HG02852 (cell line): ENCODE results near the gene ATAD3A.
"Not testable (repeated sequence)": the region's sequence is repeated elsewhere in the genome, so short reads cannot be mapped to it uniquely, and the experiment has no call there.

ENCODE experiments used
- ATAC-seq: cut with Tn5 transposase; IDR thresholded peaks from one replicate; pipeline ENCODE4 v1.9.1; 2021; ENCODE audit warnings: mild to moderate bottlenecking, moderate library complexity; ENCODE audit not compliant: unreplicated experiment

ATAD3A gene

DNA sequence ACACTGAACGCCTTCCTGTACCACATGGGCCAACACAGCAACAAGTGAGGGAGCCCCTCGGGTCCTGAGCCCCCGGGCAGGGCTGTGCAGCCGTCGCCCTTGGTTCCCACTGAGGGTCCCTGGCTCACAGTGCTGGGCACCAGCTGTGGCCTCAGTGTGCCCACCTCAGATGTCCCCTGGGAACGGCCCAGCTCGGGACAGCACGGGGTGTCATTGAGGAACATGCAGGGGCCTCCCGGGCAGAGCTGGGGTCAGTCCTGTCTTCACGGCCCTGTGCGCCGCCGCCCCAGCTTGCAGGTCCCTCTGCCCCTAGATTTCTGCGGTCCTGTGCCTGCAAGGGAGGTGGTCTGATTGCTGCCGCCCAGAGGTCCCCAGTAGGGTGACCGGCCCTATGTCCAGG, 22.7 kb upstream of the ATAD3A start:
- no peak for ATAC-seq

- ATAC-seq, result no peak
Observed at GRCh38 chr1:1489861-1490260, 22.1 kb upstream of the ATAD3A start.

DNA sequence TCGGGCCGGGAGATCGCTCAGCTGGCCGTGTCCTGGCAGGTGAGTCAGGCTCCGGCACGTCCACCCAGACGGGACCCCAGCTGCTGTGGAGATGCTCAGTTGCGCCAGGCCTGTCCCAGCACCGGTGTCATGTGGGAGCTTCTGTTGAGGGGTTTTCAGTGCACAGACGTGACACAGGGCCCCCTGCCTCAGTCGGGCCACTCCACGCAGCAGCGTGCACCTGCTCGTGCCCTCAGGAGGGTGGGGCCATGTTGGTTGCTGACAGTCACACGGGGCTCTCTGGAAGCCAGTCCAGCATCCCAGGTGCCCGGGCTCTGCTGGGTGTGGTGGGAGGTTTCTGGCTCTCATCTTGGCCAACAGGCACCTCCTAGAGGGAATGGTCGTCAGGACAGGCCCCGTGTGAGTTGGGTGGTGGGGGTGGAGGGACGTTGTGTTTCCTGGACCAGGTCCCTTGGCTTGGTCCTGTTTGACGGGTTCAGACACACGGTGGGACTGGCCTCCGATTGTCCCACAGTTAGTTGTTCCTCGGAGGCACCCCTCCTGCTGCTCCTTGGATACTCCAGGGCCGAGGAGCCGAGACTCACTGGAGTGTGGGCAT, 21.2 kb upstream of the ATAD3A start:
- ATAC-seq, result no peak

DNA sequence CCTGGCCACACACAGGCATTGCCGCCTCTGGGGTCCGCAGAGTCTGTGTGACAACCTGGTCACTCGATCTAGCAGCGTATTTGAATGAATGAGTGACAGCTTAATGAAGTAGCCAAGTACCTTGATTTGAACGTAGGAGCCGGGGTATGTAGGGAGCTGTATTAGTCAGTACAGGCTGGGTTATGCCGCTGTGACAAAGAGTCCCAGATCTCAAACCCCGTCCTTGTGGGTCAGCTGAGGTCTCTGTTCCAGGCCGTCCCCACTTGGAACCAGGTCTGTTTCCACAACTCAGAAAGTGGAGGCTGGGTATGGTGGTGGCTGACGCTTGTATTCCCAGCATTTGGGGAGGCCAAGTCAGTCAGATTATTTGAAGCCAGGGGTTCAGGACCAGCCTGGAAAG, 20.4 kb upstream of the ATAD3A start:
- ATAC-seq, result no peak

DNA sequence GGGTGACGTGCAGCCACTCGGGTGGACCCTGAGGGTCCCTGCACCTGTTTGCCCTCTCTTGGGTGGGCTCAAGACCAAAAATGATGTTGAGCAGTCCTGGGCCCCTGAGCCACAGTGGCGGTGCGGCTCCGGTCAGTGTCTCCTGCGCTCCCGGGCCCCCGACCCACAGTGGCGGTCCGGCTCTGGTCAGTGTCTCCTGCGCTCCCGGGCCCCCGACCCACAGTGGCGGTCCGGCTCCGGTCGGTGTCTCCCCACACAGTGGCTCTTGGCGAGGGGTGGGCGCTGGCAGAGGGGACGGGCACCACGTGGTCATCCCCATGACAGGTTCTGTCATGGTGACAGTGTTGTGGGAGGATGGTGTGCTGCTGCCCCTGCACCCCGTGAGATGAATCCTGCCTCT, 17.7 kb upstream of the ATAD3A start:
- ATAC-seq, result not testable (repeated sequence)

GRCh38 chr1:1495461-1495975, 16.4 kb upstream of the ATAD3A start:
- not testable (repeated sequence) for ATAC-seq

- not testable (repeated sequence) for ATAC-seq
Observed at GRCh38 chr1:1504777-1505365, 7.1 kb upstream of the ATAD3A start.

- ATAC-seq, result not testable (repeated sequence)
Observed at GRCh38 chr1:1505366-1505798, 6.6 kb upstream of the ATAD3A start.

GRCh38 chr1:1505801-1506200, 6.2 kb upstream of the ATAD3A start:
- not testable (repeated sequence) for ATAC-seq

DNA sequence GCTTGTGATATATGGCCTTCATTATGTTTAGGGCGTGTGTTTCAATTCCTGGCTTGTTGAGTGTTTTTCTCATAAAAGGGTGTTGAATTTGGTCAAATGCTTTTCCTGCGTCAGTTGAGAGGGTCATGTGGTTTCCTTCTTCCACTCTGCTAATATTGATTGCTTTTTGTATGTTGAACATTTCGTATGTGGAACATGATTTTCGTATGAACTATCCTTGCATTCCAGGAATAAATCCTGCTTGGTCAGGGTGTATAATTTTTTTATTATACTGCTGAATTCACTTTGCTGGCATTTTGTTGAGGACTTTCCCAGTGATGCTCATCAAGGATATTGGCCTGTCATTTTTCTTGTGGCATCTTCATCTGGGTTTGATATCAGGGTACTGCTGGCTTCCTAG, 4.7 kb upstream of the ATAD3A start:
- ATAC-seq, result no peak

DNA sequence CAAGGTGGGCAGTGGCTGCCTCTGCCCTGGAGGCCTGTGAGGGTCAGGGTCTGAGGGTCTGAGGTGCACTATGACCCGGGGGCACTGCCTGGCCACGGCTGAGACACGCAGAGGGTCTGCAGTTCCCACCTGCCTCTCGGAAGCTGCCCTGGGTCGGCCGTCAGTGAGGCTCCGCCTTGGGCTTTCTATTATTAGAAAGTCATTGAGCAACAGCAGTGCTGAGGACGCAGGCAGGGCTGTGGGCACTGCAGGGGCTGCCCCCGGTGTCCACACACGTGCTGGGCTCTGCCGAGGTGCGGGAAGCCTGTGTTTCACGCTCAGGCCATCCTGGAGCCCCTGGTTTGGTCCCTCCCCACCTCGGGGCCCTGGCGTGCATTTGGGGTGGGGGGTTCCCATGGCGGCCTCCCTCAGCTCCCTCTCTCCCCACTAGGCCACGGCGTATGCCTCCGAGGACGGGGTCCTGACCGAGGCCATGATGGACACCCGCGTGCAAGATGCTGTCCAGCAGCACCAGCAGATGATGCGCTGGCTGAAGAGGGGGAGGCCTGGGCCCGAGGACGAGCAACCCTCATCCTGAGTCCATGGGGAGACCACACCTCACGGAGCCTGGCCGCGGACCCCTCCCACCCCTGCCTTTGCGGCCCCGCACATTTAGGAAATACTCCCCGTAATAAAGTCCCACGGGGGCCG, 3.0 kb upstream of the ATAD3A start:
- not testable (repeated sequence) for ATAC-seq

- not testable (repeated sequence) for ATAC-seq
Observed at GRCh38 chr1:1509465-1509850, 2.5 kb upstream of the ATAD3A start.

DNA sequence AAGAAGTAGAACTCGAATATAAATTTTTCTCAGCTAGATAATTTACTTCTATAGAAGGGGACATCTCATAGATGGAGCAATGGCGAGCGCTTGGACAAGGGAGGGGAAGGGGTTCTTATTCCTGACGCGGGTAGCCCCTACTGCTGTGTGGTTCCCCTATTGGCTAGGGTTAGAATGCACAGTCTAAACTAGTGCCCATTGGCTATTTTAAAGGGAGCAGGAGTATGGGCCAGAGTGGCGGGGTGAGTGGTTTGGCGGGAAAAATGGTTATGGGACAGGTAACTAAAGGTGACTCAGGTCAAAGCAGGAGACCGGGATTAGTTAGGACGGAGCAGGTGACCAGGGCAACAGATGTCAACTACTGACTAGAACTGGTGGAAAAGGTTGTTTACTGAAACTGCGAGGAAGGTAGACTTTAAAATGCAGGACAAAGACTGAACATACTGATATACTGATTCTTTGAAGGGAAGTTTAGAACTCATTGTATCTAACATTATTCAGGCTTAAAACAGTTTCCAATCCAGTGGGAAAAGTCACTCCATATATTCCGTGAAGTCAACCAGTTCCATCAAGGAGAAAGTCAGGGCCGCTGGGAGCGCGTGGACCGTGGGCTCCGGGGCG, 940 bp upstream of the ATAD3A start:
- no peak for ATAC-seq

DNA sequence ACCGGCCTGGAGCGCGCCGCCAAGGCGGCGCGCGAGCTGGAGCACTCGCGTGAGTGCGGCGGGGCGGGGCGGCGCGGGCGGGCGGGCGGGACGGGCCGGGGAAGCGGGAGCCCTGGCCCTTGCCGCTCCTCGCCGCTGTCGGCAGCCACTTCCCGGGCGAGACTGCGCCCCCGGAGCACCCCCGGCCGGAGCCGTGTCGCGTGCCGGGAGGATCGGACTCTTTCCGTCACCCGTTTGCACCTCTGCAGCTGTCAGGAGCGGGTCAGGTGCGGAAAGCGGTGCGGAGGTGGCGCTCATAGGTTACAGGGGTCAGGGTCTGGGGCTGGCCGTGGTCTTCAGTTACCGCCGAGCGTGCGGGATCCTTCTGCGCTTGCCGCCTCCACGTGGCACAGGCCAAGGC, 463 bp downstream of the ATAD3A start:
- peak; percentile 19 for ATAC-seq

DNA sequence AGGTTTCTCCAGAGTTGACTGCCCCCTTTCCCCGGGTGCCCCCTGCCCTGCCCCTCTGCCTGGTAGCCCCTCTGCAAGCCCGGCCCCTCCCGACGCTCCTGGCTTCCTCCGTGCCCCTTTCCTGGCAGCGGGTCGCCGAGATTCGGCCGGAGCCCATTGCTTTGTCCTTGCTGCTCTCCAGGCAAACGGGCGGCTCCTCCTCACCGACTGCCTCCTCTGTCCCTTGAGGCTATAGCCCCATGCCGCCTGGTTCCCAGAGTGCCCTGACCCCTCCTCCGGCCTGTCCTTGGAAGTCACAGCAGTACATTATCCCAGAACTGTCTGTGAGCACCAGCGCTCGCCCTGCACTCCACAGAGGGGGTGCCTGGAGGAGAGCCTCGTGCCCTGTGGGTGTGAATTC, 1.7 kb downstream of the ATAD3A start:
- not testable (repeated sequence) for ATAC-seq

DNA sequence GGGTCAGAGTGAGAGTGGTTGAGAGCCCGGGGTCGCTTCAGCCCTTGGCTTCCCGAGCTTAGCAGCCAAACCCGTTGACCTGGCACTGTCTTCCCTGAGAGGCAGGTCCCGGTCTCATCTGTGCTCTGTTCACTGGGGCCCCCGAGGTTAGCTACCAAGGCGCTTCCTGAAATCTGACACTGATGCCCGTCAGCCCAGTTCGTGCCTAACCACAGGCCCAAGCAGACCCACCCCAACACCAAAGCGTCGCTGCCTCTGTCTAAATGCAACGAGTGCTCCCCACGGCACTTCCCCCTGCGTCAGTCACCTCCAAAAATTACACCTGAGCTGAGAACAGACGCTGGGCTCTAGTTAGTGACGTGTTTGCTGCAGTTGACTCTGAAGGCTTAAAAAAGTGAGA, 2.4 kb downstream of the ATAD3A start:
- not testable (repeated sequence) for ATAC-seq

GRCh38 chr1:1516923-1517322, 5.0 kb downstream of the ATAD3A start:
- ATAC-seq, result not testable (repeated sequence)

DNA sequence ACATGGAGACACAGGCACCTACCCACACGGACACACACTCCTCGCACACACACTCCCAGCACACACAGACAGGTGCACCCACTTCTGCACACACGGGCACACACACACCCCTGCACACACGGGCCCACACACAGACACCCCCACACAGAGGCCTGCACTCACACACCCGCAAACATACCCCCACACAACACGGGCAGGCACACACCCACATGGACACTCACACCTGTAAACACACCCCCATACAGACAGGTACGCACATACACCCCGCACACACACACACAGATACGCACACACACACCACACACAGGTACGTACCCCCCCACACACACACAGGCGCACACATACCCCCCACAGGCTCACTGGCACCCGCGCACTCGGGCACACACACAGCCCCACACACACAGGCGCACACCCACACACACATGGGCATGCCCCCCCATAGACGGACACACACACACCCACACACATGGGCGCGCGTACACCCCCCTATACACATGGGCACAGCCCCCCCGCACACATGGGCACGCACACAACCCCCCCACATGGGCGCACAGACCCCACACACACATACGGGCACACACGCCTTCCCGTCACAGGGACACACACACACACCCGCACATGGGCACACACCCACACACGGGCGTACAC, 6.1 kb downstream of the ATAD3A start:
- no peak for ATAC-seq

- not testable (repeated sequence) for ATAC-seq
Observed at GRCh38 chr1:1518621-1519007, 6.7 kb downstream of the ATAD3A start.

DNA sequence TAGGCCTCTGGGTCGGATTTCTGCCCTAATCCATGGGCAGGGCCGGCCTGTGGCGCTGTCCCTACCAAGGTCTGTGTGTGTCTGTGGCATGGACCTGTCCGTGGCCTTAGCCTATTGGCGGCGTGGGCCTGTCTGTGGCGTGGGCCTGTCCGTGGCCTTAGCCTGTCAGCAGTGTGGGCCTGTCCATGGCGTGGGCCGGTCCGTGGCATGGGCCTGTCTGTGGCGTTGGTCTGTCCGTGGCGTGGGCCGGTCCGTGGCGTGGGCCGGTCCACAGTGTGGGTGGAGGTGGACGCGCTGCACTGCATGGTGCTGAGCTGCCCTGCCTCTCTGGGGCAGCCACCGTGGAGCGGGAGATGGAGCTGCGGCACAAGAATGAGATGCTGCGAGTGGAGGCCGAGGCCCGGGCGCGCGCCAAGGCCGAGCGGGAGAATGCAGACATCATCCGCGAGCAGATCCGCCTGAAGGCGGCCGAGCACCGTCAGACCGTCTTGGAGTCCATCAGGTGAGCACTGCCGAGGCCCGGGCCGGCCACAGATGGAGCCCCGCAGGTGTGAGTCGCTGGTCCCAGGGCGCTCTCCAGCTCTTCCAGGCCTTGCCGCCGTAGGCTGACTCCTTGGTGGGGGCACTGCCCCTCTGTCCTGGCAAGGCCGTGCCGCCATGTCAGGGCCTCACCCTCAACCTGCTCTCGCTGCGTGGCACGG, 8.0 kb downstream of the ATAD3A start:
- ATAC-seq, result not testable (repeated sequence)

GRCh38 chr1:1521331-1521730, 9.4 kb downstream of the ATAD3A start:
- ATAC-seq, result no peak
